T-helper 9 cell (primary cell): ENCODE measurements around the gene MEGF6.

Experiments
- DNase-seq: peaks from one replicate; pipeline ENCODE4 v3.0.0-alpha.2; 2020

The MEGF6 gene

GRCh38 chr1:3534803-3535637 is 76.3 kb downstream of the MEGF6 start:
- no peak for DNase-seq

GRCh38 chr1:3533067-3534048 is 78.0 kb downstream of the MEGF6 start:
- DNase-seq, result no peak

- no peak for DNase-seq
Measured at GRCh38 chr1:3531928-3532327, 79.4 kb downstream of the MEGF6 start.

- peak; percentile 67 for DNase-seq
Measured at GRCh38 chr1:3530926-3531818, 80.1 kb downstream of the MEGF6 start.

GRCh38 chr1:3530086-3530925 is 81.0 kb downstream of the MEGF6 start:
- no peak for DNase-seq

GRCh38 chr1:3529099-3529729 is 82.1 kb downstream of the MEGF6 start:
- DNase-seq, result no peak

GRCh38 chr1:3527774-3528173 is 83.5 kb downstream of the MEGF6 start:
- DNase-seq, result no peak

- no peak for DNase-seq
Measured at GRCh38 chr1:3525551-3526482, 85.5 kb downstream of the MEGF6 start.

GRCh38 chr1:3524556-3525203 is 86.6 kb downstream of the MEGF6 start:
- DNase-seq, result no peak

- no peak for DNase-seq
Measured at GRCh38 chr1:3523980-3524379, 87.3 kb downstream of the MEGF6 start.

GRCh38 chr1:3522564-3523265 is 88.6 kb downstream of the MEGF6 start:
- no peak for DNase-seq

GRCh38 chr1:3522112-3522511 is 89.2 kb downstream of the MEGF6 start:
- DNase-seq, result no peak

GRCh38 chr1:3521426-3521825 is 89.9 kb downstream of the MEGF6 start:
- no peak for DNase-seq

GRCh38 chr1:3520419-3521378 is 90.6 kb downstream of the MEGF6 start:
- DNase-seq, result no peak

GRCh38 chr1:3519301-3519885 is 91.9 kb downstream of the MEGF6 start:
- DNase-seq, result no peak

- no peak for DNase-seq
Measured at GRCh38 chr1:3518756-3519155, 92.6 kb downstream of the MEGF6 start.

GRCh38 chr1:3518256-3518655 is 93.1 kb downstream of the MEGF6 start:
- DNase-seq, result peak; percentile 25
